A375 (cell line): ENCODE results near the gene PCDHA1. TPM values are rescaled to one million over a fixed set of nuclear protein-coding genes. Genes with fewer than 3 reads are reported as not detected.

Experiments used
- total RNA-seq: library from RNA; depleted of rRNA; stranded (reverse); fragments of >200 nt; shearing (Covaris generic); gene quantifications from 2 replicates; pipeline ENCODE4 v1.2.3, GENCODE V29; 2014; rRNA removed

The PCDHA1 gene
- 2.1 and 2.5 TPM in 2 replicates for total RNA-seq

DNA sequence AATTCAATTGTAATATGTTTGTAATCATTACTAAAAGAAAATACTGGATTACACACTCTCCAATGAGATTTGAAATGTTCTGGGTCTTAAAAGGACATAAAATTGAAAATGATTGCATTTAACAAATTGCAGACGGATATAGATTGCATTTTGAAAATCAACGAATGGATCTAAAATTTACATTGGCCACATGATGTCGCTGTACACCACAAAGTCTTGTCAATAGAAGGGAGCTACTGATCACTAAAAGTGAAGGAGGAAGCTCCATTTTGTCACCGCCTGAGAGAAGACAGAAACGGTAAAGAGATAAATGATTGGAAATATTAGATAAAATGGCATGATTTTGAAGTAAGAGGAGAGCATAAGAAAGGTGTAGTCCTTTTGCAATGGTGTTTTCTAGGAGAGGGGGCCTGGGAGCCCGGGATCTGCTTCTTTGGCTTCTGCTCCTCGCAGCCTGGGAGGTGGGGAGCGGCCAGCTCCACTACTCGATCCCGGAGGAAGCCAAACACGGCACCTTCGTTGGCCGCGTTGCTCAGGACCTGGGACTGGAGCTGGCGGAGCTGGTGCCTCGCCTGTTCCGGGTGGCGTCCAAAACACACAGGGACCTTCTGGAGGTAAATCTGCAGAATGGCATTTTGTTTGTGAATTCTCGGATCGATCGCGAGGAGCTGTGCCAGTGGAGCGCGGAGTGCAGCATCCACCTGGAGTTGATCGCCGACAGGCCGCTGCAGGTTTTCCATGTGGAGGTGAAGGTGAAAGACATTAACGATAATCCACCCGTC lies at the start of gene PCDHA1:
Gene PCDHA1, plus strand, starts transcription at position 236 of the 782 bp plus-strand sequence.

DNA sequence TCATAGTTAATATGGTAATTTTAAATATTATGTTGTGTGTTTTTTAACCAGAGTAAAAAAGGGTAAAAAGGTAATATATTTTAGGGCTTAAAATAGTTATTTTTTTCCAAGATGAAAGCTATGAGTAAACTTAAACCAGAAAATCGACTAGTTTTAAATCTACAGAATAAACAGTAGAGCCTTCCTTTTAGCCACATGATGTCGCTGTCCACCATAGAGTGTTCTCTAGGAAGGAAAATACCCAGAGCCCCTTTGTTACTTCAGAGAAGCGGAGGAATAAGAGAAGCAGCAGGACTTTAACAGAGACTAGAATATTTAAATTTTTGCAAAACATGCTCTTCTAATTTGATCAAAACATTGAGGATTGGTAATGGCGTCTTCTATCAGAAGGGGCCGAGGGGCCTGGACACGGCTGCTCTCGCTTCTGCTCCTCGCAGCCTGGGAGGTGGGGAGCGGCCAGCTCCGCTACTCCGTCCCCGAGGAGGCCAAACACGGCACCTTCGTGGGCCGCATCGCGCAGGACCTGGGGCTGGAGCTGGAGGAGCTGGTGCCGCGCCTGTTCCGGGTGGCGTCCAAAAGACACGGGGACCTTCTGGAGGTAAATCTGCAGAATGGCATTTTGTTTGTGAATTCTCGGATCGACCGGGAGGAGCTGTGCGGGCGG lies 8.8 kb downstream of the PCDHA1 start, which contains the start of gene PCDHA2:
Gene PCDHA2, plus strand, starts transcription at position 258 of the 664 bp plus-strand sequence.

DNA sequence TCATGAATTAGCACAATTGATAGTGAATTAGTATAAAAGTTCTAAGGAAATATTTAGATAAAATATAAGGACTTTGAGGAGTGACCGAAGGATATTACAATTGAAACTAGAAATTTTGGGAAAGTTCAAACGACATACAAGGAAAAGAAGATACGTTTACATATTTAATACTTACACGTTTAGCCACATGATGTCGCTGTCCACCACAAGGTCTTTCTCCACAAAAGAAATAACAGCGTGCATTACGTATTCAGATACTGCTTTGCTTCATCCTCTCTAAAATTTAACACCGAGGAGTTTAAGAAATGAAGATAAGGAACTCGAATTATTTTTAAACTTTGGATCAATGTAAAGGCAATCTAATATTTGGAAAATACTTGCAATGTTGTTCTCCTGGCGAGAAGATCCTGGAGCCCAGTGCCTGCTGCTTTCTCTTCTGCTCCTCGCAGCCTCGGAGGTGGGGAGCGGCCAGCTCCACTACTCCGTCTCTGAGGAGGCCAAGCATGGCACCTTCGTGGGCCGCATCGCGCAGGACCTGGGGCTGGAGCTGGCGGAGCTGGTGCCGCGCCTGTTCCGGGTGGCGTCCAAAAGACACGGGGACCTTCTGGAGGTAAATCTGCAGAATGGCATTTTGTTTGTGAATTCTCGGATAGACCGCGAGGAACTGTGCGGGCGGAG lies 15.0 kb downstream of the PCDHA1 start, which contains the start of gene PCDHA3:
Gene PCDHA3, plus strand, starts transcription at position 242 of the 678 bp plus-strand sequence.

DNA sequence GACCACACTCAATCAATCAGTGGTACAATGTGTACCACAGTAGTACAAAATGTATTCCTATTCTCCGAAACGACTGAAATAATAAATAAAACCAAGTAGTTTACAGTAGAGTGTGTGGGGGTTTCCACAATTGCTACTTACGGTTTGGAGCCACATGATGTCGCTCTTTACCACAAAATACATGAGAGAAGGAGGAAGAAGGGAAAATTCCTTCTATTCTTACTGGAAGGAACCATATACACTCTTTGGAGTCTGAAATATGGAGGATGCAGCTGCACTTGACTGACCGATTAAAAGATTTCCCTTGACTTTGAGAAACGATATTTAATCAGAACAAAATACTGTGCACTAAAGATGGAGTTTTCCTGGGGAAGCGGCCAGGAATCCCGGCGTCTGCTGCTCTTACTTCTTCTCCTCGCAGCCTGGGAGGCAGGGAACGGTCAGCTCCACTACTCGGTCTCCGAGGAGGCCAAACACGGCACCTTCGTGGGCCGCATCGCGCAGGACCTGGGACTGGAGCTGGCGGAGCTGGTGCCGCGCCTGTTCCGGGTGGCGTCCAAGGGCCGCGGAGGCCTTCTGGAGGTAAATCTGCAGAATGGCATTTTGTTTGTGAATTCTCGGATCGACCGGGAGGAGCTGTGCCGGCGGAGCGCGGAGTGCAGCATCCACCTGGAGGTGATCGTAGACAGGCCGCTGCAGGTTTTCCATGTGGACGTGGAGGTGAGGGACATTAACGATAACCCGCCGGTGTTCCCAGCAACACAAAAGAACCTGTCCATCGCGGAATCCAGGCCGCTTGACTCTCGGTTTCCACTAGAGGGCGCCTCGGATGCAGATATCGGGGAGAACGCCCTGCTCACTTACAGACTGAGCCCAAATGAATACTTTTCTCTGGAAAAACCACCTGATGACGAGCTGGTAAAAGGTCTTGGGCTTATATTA lies 21.2 kb downstream of the PCDHA1 start, which contains the start of gene PCDHA4:
Gene PCDHA4, plus strand, starts transcription at position 235 of the 942 bp plus-strand sequence.

DNA sequence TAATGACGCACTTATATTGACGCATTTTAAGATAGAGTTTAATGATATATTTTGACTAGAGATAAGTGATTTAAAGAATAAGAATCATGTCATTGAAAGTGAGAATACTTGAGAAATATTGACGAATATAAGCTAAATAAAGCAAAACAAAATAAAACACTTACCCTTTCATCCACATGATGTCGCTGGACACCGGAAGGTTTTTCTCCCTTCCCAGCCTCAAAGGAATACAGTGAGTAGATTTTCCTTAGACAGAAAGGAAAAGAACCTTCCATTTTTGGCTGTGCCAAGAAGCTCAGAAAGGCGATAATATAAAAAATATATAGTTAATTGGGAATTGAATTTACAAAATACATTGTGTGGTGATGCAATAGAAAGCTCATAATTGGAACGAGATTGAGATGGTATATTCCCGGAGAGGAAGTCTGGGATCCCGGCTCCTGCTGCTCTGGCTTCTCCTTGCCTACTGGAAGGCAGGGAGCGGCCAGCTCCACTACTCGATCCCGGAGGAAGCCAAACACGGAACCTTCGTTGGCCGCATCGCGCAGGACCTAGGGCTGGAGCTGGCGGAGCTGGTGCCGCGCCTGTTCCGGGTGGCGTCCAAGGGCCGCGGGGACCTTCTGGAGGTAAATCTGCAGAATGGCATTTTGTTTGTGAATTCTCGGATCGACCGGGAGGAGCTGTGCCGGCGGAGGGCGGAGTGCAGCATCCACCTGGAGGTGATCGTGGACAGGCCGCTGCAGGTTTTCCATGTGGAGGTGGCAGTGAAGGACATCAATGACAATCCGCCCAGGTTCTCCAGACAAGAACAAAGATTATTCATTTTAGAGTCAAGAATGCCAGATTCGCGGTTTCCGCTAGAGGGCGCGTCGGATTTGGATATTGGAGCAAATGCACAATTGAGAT lies 35.7 kb downstream of the PCDHA1 start, which contains the start of gene PCDHA5:
Gene PCDHA5, plus strand, starts transcription at position 239 of the 906 bp plus-strand sequence.

DNA sequence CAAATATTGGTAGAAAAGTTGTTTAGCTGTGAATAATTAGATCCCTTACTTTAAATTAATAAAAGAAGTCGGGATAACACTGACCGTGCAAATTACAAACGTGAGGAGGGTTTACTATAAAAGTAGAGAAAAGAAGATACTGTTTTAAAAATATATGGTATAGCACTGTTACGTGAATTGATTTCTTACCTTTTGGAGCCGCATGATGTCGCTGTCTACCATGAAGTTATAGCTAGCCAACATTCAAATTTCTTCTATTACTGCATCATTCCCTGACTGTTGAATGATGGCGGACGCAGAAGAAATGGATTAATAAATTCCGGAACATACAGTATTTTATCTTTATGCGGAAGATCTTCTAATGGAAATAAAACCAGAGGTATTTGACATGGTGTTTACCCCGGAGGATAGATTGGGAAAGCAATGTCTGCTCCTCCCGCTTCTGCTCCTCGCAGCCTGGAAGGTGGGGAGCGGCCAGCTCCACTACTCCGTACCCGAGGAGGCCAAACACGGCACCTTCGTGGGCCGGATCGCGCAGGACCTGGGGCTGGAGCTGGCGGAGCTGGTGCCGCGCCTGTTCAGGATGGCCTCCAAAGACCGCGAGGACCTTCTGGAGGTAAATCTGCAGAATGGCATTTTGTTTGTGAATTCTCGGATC lies 41.9 kb downstream of the PCDHA1 start, which contains the start of gene PCDHA6:
Gene PCDHA6, plus strand, starts transcription at position 257 of the 658 bp plus-strand sequence. Its CDS starts 132 bp downstream, at position 389.

DNA sequence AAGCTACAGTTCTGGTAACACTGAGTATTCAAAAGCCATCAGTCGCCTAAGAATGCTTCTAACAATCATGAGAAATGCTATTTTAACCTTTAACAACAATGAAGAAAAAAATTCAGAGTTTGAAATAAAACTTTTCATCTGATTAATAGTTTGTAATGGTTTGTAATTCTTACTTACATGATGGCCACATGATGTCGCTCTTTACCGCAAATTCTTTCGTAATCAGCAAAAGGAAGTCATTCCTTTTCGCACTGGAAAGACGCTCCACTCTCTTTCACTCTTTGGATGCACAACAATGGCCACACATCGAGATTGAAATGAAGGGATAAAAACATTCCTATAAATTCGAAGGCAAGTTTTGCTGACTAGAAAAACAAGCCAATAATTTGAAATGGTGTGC lies 48.1 kb downstream of the PCDHA1 start, which contains the start of gene PCDHA7:
Gene PCDHA7, plus strand, starts transcription at position 277 of the 400 bp plus-strand sequence. Its CDS starts 115 bp downstream, at position 392.

DNA sequence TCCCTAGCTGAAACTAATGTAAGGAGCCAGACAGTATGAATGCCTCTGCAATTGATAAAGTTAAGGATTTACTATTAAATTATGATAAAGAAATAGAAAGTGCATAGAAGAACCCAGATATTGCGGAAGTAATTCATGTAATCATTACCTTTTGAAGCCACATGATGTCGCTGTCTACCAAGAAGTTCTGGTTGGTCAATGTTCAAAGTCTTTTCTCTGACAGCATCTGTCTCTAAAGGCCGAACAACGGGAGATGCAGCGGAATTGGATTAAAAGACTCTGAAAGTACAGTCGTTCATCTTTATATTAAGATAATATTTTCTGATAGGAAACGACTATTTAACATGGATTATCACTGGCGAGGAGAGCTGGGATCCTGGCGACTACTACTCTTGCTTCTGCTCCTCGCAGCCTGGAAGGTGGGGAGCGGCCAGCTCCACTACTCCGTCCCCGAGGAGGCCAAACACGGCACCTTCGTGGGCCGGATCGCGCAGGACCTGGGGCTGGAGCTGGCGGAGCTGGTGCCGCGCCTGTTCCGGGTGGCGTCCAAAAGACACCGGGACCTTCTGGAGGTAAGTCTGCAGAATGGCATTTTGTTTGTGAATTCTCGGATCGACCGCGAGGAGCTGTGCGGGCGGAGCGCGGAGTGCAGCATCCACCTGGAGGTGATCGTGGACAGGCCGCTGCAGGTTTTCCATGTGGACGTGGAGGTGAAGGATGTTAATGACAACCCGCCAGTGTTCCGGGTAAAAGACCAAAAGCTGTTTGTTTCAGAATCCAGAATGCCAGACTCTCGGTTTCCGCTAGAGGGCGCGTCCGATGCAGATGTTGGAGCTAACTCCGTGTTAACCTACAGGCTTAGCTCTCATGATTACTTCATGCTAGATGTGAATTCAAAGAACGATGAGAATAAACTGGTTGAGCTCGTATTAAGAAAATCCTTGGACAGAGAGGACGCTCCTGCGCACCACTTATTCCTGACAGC lies 55.3 kb downstream of the PCDHA1 start, which contains the start of gene PCDHA8:
Gene PCDHA8, plus strand, starts transcription at position 210 of the 985 bp plus-strand sequence. Its CDS starts 135 bp downstream, at position 345.

DNA sequence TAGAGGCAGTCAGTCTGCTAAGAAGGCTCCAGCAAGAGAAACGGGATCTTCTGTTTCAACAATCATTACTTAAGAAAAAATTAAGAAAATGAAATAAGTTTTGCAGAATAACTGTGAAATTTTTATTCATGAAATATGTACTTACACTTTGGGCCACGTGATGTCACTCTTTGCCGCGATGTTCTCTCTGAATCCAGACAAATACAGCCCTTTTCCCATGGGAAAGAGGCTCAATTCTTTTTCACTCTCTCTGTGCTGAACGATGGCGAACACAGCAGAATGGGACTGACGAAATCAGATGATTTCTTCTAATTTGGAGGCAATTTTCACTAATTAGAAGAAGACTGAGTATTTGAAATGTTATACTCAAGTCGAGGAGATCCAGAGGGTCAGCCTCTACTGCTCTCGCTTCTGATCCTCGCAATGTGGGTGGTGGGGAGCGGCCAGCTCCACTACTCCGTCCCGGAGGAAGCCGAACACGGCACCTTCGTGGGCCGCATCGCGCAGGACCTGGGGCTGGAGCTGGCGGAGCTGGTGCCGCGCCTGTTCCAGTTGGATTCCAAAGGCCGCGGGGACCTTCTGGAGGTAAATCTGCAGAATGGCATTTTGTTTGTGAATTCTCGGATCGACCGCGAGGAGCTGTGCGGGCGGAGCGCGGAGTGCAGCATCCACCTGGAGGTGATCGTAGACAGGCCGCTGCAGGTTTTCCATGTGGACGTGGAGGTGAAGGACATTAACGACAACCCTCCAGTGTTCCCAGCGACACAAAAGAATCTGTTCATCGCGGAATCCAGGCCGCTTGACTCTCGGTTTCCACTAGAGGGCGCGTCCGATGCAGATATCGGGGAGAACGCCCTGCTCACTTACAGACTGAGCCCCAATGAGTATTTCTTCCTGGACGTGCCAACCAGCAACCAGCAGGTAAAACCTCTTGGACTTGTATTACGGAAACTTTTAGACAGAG lies 62.5 kb downstream of the PCDHA1 start, which contains the start of gene PCDHA9:
Gene PCDHA9, plus strand, starts transcription at position 244 of the 964 bp plus-strand sequence. Its CDS starts 114 bp downstream, at position 358.

DNA sequence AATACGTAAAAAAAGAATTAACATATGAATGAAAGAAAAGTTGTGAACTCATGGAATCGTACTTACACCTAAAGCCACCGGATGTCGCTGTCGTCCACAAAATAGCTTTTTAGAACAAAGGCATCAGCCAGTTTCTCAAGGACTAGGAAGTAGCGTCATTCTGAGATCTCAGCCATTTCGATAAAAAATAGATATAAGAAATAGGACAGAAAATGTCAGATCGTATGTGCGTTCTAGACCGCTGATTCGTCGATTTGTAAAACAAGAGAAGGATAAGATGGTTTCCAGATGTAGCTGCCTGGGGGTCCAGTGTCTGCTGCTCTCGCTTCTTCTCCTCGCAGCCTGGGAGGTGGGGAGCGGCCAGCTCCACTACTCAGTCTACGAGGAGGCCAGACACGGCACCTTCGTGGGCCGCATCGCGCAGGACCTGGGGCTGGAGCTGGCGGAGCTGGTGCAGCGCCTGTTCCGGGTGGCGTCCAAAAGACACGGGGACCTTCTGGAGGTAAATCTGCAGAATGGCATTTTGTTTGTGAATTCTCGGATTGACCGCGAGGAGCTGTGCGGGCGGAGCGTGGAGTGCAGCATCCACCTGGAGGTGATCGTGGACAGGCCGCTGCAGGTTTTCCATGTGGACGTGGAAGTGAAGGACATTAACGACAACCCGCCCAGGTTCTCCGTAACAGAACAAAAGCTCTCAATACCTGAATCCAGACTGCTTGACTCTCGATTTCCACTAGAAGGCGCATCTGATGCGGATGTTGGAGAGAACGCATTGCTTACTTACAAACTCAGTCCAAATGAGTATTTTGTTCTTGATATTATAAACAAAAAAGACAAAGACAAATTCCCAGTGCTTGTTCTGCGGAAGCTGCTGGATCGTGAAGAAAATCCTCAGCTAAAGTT lies 70.1 kb downstream of the PCDHA1 start, which contains the start of gene PCDHA10:
Gene PCDHA10, plus strand, starts transcription at position 126 of the 903 bp plus-strand sequence. Its CDS starts 152 bp downstream, at position 278.

DNA sequence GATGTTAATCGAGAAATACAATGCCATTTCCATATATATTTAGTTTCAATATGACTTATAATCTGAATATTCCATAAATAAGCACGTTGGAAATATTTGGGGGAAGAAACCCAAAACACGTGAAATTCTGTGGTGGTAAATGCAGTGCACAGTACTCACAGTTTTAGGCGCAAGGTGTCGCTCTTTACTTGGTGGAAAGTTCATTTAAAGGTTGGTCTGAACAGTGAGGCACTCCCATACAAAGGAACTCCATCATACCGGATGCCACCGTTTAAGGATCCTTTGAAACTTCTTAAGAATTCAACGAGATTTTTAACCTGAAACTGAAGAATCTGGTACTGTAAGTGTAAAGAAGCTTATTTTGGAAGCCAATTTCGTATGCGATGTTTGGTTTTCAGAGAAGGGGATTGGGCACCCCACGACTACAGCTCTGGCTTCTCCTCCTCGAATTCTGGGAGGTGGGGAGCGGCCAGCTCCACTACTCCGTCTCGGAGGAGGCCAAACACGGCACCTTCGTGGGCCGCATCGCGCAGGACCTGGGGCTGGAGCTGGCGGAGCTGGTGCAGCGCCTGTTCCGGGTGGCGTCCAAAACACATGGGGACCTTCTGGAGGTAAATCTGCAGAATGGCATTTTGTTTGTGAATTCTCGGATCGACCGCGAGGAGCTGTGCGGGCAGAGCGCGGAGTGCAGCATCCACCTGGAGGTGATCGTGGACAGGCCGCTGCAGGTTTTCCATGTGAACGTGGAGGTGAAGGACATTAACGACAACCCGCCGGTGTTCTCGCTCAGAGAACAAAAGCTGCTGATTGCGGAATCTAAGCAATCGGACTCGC lies 83.0 kb downstream of the PCDHA1 start, which contains the start of gene PCDHA11:
Gene PCDHA11, plus strand, starts transcription at position 237 of the 834 bp plus-strand sequence. Its CDS starts 147 bp downstream, at position 384.

DNA sequence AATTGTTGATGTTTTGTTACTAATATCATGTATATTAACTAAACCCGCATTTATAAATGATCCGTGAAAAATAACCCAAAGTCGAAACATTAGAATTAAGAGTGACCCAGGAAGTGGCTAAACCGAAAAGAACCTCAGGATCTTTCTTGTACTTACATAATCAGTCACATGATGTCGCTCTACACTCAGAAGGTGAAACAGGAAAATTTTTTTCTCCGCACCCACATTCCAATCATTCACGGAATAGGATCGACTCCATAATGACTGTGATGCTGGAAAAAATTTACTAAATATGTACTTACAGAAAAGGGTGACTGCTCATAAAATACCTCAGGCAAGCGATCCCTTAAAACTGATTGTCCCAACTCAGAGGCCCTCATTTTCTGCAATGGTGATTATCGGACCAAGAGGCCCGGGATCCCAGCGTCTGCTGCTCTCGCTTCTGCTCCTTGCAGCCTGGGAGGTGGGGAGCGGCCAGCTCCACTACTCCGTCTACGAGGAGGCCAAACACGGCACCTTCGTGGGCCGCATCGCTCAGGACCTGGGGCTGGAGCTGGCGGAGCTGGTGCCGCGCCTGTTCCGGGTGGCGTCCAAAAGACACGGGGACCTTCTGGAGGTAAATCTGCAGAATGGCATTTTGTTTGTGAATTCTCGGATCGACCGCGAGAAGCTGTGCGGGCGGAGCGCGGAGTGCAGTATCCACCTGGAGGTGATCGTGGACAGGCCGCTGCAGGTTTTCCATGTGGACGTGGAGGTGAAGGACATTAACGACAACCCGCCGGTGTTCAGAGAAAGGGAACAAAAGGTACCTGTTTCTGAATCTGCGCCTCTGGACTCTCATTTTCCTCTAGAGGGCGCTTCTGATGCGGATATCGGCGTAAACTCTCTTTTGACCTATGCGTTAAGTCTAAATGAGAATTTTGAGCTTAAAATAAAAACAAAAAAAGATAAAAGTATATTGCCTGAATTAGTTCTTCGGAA lies 89.4 kb downstream of the PCDHA1 start, which contains the start of gene PCDHA12:
Gene PCDHA12, plus strand, starts transcription at position 224 of the 981 bp plus-strand sequence. Its CDS starts 165 bp downstream, at position 389.

